H1 (cell line): ENCODE measurements around the gene SKAP1. TPM values are rescaled to one million over a fixed set of nuclear protein-coding genes. Genes with fewer than 3 reads are reported as not detected.

Experiments
- CTCF ChIA-PET: fragments of 300-600 bp; sonication (Branson Sonifier 250); formaldehyde crosslinking; loops from one replicate; lab custom pipeline; 2021; ENCODE audit not compliant: partially characterized antibody; lab: Charles Lee
- POLR2A ChIA-PET: fragments of 300-600 bp; sonication (Branson Sonifier 250); formaldehyde crosslinking; loops from one replicate; lab custom pipeline; 2021; ENCODE audit warnings: inconsistent platforms; ENCODE audit not compliant: partially characterized antibody; lab: Charles Lee
- DNase-seq, 2 experiments: peaks; one replicate each; pipeline versions ENCODE4 v3.0.0 to v3.0.0-alpha.2; 2010 to 2022; ENCODE audit warnings: low spot score in 2 of 2, low read depth in 1 of 2, mixed read lengths in 1 of 2
- FAIRE-seq: peaks from 2 replicates; lab custom pipeline; 2011; peaks lifted over from hg19 to GRCh38; lab: Jason Lieb, UNC
- H2AFZ ChIP-seq: 2 replicates; pipeline ENCODE4 v1.8.1; 2012; ENCODE audit warnings: low read length, inconsistent platforms
- H2AK5ac ChIP-seq: 2 replicates; pipeline ENCODE4 v1.6.1; 2013; ENCODE audit warnings: low read depth, low read length
- H2BK120ac ChIP-seq: replicated peaks from 2 replicates; pipeline ENCODE3; 2013; ENCODE audit warnings: low read depth, low read length, inconsistent platforms
- H2BK12ac ChIP-seq: 2 replicates; pipeline ENCODE4 v1.6.1; 2013; ENCODE audit warnings: low read depth, low read length
- H2BK15ac ChIP-seq: 2 replicates; pipeline ENCODE4 v1.6.1; 2013; ENCODE audit warnings: low read length
- H2BK20ac ChIP-seq: 2 replicates; pipeline ENCODE4 v1.6.1; 2013; ENCODE audit warnings: low read length
- H2BK5ac ChIP-seq: 2 replicates; pipeline ENCODE4 v1.6.1; 2013; ENCODE audit warnings: low read depth, low read length
- H3K14ac ChIP-seq: 2 replicates; pipeline ENCODE4 v1.6.1; 2013; ENCODE audit warnings: inconsistent platforms; ENCODE audit not compliant: insufficient read length
- H3K18ac ChIP-seq: 2 replicates; pipeline ENCODE4 v1.6.1; 2013; ENCODE audit warnings: low read length; ENCODE audit errors: extremely low read depth
- H3K23ac ChIP-seq: 2 replicates; pipeline ENCODE4 v1.6.1; 2013; ENCODE audit warnings: inconsistent platforms; ENCODE audit not compliant: insufficient read length
- H3K23me2 ChIP-seq: 2 replicates; pipeline ENCODE4 v1.6.1; 2013; ENCODE audit warnings: low read depth, low read length
- H3K27ac ChIP-seq: 2 replicates; pipeline ENCODE4 v1.6.1; 2011; ENCODE audit warnings: low read depth, low read length, inconsistent platforms
- H3K27me3 ChIP-seq, 4 experiments: replicated peaks in 1 of 4; 1 replicate in 1 of 4; 2 replicates in 3 of 4; pipeline versions ENCODE4 v1.6.1 to v1.8.1; 2011 to 2013; ENCODE audit warnings: low read length in 3 of 4, mild to moderate bottlenecking in 3 of 4, inconsistent platforms in 2 of 4, mixed read lengths in 2 of 4, moderate library complexity in 1 of 4; ENCODE audit not compliant: control insufficient read depth in 3 of 4, insufficient read depth in 3 of 4; ENCODE audit errors: extremely low read depth in 1 of 4
- H3K36me3 ChIP-seq, 4 experiments: 2 replicates each; pipeline versions ENCODE4 v1.6.1 to v1.8.1; 2011 to 2013; ENCODE audit warnings: mild to moderate bottlenecking in 4 of 4, low read length in 3 of 4, moderate library complexity in 2 of 4, control low read depth in 1 of 4, inconsistent platforms in 1 of 4; ENCODE audit not compliant: insufficient read depth in 4 of 4, control insufficient read depth in 2 of 4
- H3K4ac ChIP-seq: replicated peaks from 2 replicates; pipeline ENCODE3; 2013; ENCODE audit warnings: low read length, low read depth, mixed read lengths, inconsistent platforms; ENCODE audit not compliant: insufficient read length
- H3K4me1 ChIP-seq, 4 experiments: replicated peaks in 1 of 4; 1 replicate in 1 of 4; 2 replicates in 3 of 4; pipeline versions ENCODE4 v1.6.1 to v1.8.1; 2011 to 2013; ENCODE audit warnings: low read length in 3 of 4, inconsistent platforms in 2 of 4, mixed read lengths in 1 of 4; ENCODE audit not compliant: insufficient read depth in 4 of 4, control insufficient read depth in 3 of 4
- H3K4me2 ChIP-seq, 2 experiments: 2 replicates each; pipeline versions ENCODE4 v1.6.1 to v1.8.1; 2011 to 2013; ENCODE audit warnings: low read depth in 2 of 2, low read length in 2 of 2, control low read depth in 1 of 2, inconsistent platforms in 1 of 2, mild to moderate bottlenecking in 1 of 2; ENCODE audit not compliant: insufficient read depth in 1 of 2
- H3K4me3 ChIP-seq, 4 experiments: fragments of 200-600, 300-600 bp in 1 of 4; sonication (generic), shearing (Covaris generic), sonication (Bioruptor Twin) in 1 of 4; 2 replicates each; pipeline versions ENCODE4 v1.5.1 to v1.8.1; 2011 to 2016; ENCODE audit warnings: low read length in 4 of 4, low read depth in 3 of 4, control low read depth in 2 of 4, inconsistent platforms in 2 of 4, mild to moderate bottlenecking in 2 of 4, mixed read lengths in 1 of 4, moderate library complexity in 1 of 4; ENCODE audit not compliant: insufficient read depth in 2 of 4; ENCODE audit errors: extremely low read depth in 1 of 4
- H3K56ac ChIP-seq: replicated peaks from 2 replicates; pipeline ENCODE3; 2013; ENCODE audit warnings: low read depth, mild to moderate bottlenecking, mixed read lengths, low read length, inconsistent platforms; ENCODE audit not compliant: insufficient read length
- H3K79me1 ChIP-seq: 2 replicates; pipeline ENCODE4 v1.6.1; 2013; ENCODE audit warnings: low read depth, low read length, control low read depth
- H3K79me2 ChIP-seq, 2 experiments: 2 replicates each; pipeline versions ENCODE4 v1.6.1 to v1.8.1; 2012 to 2013; ENCODE audit warnings: low read length in 2 of 2, mild to moderate bottlenecking in 2 of 2, inconsistent platforms in 1 of 2; ENCODE audit not compliant: insufficient read depth in 2 of 2, control insufficient read depth in 1 of 2
- H3K9ac ChIP-seq, 4 experiments: replicated peaks in 1 of 4; 1 replicate in 1 of 4; 2 replicates in 3 of 4; pipeline versions ENCODE4 v1.6.1 to v1.8.1; 2011 to 2013; ENCODE audit warnings: low read depth in 3 of 4, low read length in 3 of 4, control low read depth in 2 of 4, mild to moderate bottlenecking in 2 of 4, moderate library complexity in 2 of 4, inconsistent platforms in 1 of 4; ENCODE audit errors: extremely low read depth in 1 of 4
- H3K9me3 ChIP-seq, 2 experiments: 2 replicates each; pipeline versions ENCODE4 v1.6.1 to v1.8.1; 2012 to 2013; ENCODE audit warnings: mild to moderate bottlenecking in 2 of 2, moderate library complexity in 2 of 2, control low read depth in 1 of 2, inconsistent platforms in 1 of 2, low read depth in 1 of 2, low read length in 1 of 2, mixed read lengths in 1 of 2; ENCODE audit not compliant: insufficient read depth in 2 of 2
- H4K20me1 ChIP-seq, 2 experiments: replicated peaks in 1 of 2; 2 replicates each; pipeline versions ENCODE3 to v1.8.1; 2011 to 2013; ENCODE audit warnings: inconsistent platforms in 2 of 2, low read length in 2 of 2, mild to moderate bottlenecking in 1 of 2; ENCODE audit not compliant: insufficient read depth in 2 of 2, control insufficient read depth in 1 of 2
- H4K5ac ChIP-seq: 2 replicates; pipeline ENCODE4 v1.6.1; 2013; ENCODE audit warnings: low read length, low read depth, mixed read lengths, inconsistent platforms; ENCODE audit not compliant: insufficient read length
- H4K8ac ChIP-seq: 2 replicates; pipeline ENCODE4 v1.8.0; 2013; ENCODE audit warnings: mild to moderate bottlenecking, moderate library complexity, low read length, inconsistent platforms; ENCODE audit not compliant: insufficient read depth; ENCODE audit errors: extremely low read depth
- H4K91ac ChIP-seq: replicated peaks from 2 replicates; pipeline ENCODE3; 2013; ENCODE audit warnings: low read length, mixed read lengths, inconsistent platforms; ENCODE audit not compliant: insufficient read length
- ASH2L ChIP-seq: fragments of 200-600, 300-600 bp; sonication (generic); IDR thresholded peaks from one replicate; pipeline ENCODE4 v1.7.1; 2017; ENCODE audit warnings: low read length
- BACH1 ChIP-seq: IDR thresholded peaks from 2 replicates; pipeline ENCODE4 v1.6.1; 2012; ENCODE audit warnings: low read length, improper control_type of control experiment
- BRCA1 ChIP-seq: IDR thresholded peaks from 2 replicates; pipeline ENCODE4 v1.6.1; 2012; ENCODE audit warnings: low read depth, low read length, improper control_type of control experiment
- CBX5 ChIP-seq: fragments of 300-800, 300-1000 bp; sonication (generic); IDR thresholded peaks from 2 replicates; pipeline ENCODE4 v1.7.1; 2016; ENCODE audit warnings: antibody characterized with exemption, low read length, low read depth
- CBX8 ChIP-seq: fragments of 300-800, 300-1000 bp; sonication (generic); IDR thresholded peaks from 2 replicates; pipeline ENCODE4 v1.7.1; 2016; ENCODE audit warnings: low read depth, low read length, borderline replicate concordance
- EP300 ChIP-seq, 2 experiments: IDR thresholded peaks; 1 replicate in 1 of 2; 2 replicates in 1 of 2; pipeline ENCODE4 v1.6.1; 2011 to 2012; ENCODE audit warnings: low read depth in 2 of 2, low read length in 2 of 2, mild to moderate bottlenecking in 2 of 2, borderline replicate concordance in 1 of 2, inconsistent platforms in 1 of 2, moderate library complexity in 1 of 2
- GTF2F1 ChIP-seq: IDR thresholded peaks from 2 replicates; pipeline ENCODE4 v1.6.1; 2012; ENCODE audit warnings: low read depth, low read length, improper control_type of control experiment, borderline replicate concordance
- JUN ChIP-seq: IDR thresholded peaks from 2 replicates; pipeline ENCODE4 v1.6.1; 2011; ENCODE audit warnings: low read depth, mild to moderate bottlenecking, improper control_type of control experiment, low read length
- JUND ChIP-seq: IDR thresholded peaks from 2 replicates; pipeline ENCODE4 v1.6.1; 2011; ENCODE audit warnings: mild to moderate bottlenecking, improper control_type of control experiment, low read length
- NRF1 ChIP-seq: IDR thresholded peaks from 2 replicates; pipeline ENCODE4 v1.6.1; 2011; ENCODE audit warnings: mild to moderate bottlenecking, low read depth, low read length, improper control_type of control experiment
- POLR2AphosphoS5 ChIP-seq: IDR thresholded peaks from 2 replicates; pipeline ENCODE4 v1.6.1; 2011; ENCODE audit warnings: low read depth, low read length
- POU5F1 ChIP-seq: IDR thresholded peaks from 2 replicates; pipeline ENCODE4 v1.6.1; 2011; ENCODE audit warnings: low read depth, mild to moderate bottlenecking, low read length, moderate library complexity
- RBBP5 ChIP-seq: IDR thresholded peaks from 2 replicates; pipeline ENCODE4 v1.7.1; 2012; ENCODE audit warnings: low read depth, mild to moderate bottlenecking, inconsistent platforms, low read length, moderate library complexity, borderline replicate concordance
- YY1 ChIP-seq: IDR thresholded peaks from 2 replicates; pipeline ENCODE4 v1.6.1; 2011; ENCODE audit warnings: low read depth, mild to moderate bottlenecking, low read length
- polyA plus RNA-seq, 7 experiments: library from polyadenylated mRNA; depleted of rRNA in 3 of 7; stranded (reverse) in 5 of 7; unstranded in 2 of 7; fragments of >200 nt in 5 of 7; fragments of 200-250 nt in 2 of 7; gene quantifications; 1 replicate in 5 of 7; 2 replicates in 1 of 7; 4 replicates in 1 of 7; pipeline versions ENCODE4 v1.2.1 to v1.2.3, GENCODE V29; 2011 to 2013; ENCODE audit warnings: missing spikeins in 2 of 7, mixed read lengths in 2 of 7
- total RNA-seq: library from RNA; stranded (reverse); fragmentation: NEBNext Ultra II Directional; extraction: Animal tissue kit (Norgen Biotek cat#: 25700); gene quantifications from 2 replicates; pipeline ENCODE4 v1.2.1, GENCODE V29; 2021
- TF ChIP-seq, protein P1 (sequence below): IDR thresholded peaks from 2 replicates; pipeline ENCODE4 v1.6.1; 2012; ENCODE audit warnings: inconsistent platforms

Gene SKAP1
- total and polyA plus RNA-seq, 2 of the 8 experiments (the other 6 are each of a cell fraction or from before 2014, with no cell fraction given), result not detected

DNA sequence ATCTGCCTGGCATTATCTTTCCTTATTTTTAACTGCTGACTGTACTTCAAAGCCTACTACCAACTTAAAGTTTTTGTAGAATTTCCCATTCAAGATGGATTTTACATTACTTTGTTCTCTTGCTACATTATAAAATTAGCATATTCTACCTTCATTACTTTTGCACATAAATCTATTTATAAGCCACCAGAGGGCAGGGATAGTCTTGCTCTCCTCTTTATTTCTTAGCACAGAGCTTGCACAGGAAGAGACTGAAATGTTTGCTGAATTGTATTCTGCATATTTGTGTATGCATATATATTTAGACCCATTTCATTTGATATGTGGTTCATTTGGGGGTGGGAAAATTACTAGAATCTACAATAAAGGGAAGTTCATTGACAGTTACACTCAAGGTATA lies 108.0 kb downstream of the SKAP1 start:
- Histone ChIP-seq H3K18ac (no peak overlapping the region), H3K56ac (no peak overlapping the region), H3K27ac (no peak overlapping the region), H2BK20ac (no peak overlapping the region), H3K36me3 (no peaks in the 10 kb centered on the region), H2BK5ac (no peak overlapping the region), H2AK5ac (no peak overlapping the region), H3K4me1 (no peaks in the 10 kb centered on the region), H4K5ac (no peak overlapping the region), H3K9me3 (no peaks in the 10 kb centered on the region), H4K20me1 (no peaks in the 10 kb centered on the region), H3K79me2 (no peaks in the 10 kb centered on the region), H3K14ac (no peak overlapping the region), H3K4me2 (no peak overlapping the region), H2AFZ (no peak overlapping the region), H2BK120ac (no peak overlapping the region), H4K91ac (no peak overlapping the region), H3K4me3 (no peak overlapping the region), H3K27me3 (no peaks in the 10 kb centered on the region), H2BK12ac (no peak overlapping the region), H3K4ac (no peak overlapping the region), H3K9ac (no peak overlapping the region), H4K8ac (no peak overlapping the region), H3K23ac (no peak overlapping the region), H3K23me2 (no peaks in the 10 kb centered on the region; the same call in 1 of the 2 replicates), H3K79me1 (no peaks in the 10 kb centered on the region), H2BK15ac (no peak overlapping the region)
- DNase-seq (no peak), FAIRE-seq (no peak)
- ChIA-PET CTCF (interaction anchor here (1.0 to 3.7 kb wide), 8 partner anchors 11 to 298 kb away, joined by 3 to 13 read pairs (median 4); no protein-coding TSS in a partner anchor), POLR2A (no interaction called here)
- no peak for TF ChIP-seq POLR2AphosphoS5
- TF ChIP-seq JUN, result no peak
- no peak for TF ChIP-seq CBX8
- TF ChIP-seq, protein P1, sequence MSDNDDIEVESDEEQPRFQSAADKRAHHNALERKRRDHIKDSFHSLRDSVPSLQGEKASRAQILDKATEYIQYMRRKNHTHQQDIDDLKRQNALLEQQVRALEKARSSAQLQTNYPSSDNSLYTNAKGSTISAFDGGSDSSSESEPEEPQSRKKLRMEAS, result no peak
- TF ChIP-seq BACH1, result no peak
- no peak for TF ChIP-seq JUND
- TF ChIP-seq RBBP5, result no peak
- no peak for TF ChIP-seq CBX5
- no peak for TF ChIP-seq NRF1
- TF ChIP-seq POU5F1, result no peak
- no peak for TF ChIP-seq BRCA1
- no peak for TF ChIP-seq ASH2L
- TF ChIP-seq GTF2F1, result no peak
- no peak for TF ChIP-seq EP300 (IDR thresholded peaks at IDR 0.05; ENCODE audit: borderline replicate concordance in 1 of 2, low read depth in 2 of 2, low read length in 2 of 2)
- no peak for TF ChIP-seq YY1
